ENCODE measurements around the gene UBTF.

UBTF gene

DNA sequence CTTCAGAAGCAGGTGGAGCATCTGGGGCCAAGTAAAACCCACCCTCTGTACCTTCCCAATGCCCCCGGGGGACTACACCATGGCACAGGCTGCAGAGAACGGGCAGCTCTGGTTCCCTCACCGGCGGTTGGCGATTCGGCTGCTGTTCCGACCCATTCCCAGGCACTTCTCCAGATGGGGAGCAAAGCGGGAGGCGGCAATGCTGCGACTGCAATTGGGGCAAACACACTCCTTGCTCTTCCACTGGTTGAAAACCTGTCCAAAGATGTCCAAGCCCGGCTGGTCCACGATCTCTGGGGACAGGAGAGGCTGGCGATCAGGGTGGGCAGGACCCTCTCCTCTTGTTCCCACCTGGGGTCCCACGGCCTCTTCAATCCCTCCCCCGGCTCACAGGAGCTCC is 22.4 kb downstream of the UBTF start:
- no peak for DNase-seq

DNA sequence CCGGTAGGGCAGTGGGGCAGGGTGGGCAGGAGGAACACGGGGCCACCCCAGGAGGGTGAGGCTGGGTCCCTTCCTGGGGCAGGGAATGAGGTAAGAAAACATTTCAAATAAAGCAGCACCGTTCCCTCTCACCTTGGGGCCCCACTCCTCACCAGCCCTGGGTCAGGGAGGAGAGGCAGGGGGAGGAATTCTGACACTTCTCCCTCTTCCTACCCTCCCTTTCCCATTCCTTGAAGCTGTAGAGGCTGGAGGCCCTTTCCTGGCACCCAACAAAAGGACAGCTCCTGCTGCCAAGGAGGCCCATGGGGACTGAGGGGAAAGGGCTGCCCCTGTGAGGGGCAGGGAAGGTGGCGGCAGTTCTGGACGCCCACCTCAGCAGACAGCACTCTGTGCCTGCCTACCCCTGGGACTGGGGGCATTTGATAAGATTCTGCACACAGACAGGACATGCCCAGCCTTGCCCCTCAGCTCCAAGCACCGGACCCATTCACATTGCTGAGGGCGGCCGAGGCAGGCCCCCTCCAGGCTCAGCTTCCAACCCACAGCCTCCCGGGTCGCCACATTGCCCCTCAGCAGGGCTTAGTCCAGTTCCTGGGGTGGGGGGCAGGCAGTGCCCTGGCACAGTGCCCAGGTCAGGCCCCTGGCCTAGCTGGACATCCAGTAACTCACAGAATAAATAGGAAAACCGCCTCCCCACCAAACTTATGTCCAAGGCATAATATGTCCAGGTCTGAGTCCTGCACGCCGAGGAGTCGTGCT is 26.0 kb downstream of the UBTF start:
- DNase-seq = no peak

DNA sequence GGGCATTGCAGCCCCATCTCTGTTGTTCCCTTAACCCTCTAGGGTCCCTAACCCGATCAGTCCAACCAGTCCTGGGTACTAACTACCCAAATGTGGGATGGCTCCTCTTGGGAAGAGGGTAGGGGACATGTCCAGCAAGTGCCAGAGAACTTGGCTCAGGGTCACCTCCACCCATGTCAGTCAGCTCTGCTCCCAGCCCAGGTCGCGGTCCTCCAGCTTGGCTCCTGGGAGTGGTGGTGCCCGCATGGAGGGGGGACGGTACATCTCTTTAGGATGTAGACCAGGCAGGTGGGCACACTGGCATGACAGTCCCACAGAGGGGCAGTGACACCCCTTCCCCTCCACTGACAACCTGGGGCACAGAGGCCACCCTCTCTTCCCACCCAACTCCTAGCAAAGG is 26.7 kb downstream of the UBTF start:
- no peak for DNase-seq

DNA sequence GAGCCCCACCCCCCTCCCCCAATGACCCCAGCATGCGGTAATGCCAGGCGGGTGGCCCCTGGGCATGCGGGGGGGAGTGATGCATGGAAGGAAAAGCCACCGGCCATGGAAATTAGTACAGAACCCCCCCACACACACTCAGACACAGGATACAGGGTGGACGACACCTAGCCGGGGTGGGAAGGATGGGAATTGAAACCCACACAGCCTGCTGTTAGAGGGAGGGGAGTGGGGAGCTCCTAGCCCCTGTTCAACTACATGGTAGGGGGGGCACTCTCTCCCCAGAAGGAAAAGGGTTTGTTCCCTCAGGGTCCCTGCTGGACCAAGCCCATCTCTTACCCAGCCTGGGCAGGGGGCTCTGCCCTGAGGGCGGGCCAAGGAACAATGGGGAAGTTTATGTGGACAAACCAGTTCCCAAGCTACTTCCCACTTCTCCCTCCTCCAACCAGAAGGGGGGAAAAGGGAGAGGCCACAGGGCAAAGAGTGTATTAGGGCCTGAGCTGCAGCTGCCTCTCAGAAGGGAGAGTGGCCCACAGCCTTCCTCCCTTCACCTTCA is 27.5 kb downstream of the UBTF start:
- DNase-seq = no peak

DNA sequence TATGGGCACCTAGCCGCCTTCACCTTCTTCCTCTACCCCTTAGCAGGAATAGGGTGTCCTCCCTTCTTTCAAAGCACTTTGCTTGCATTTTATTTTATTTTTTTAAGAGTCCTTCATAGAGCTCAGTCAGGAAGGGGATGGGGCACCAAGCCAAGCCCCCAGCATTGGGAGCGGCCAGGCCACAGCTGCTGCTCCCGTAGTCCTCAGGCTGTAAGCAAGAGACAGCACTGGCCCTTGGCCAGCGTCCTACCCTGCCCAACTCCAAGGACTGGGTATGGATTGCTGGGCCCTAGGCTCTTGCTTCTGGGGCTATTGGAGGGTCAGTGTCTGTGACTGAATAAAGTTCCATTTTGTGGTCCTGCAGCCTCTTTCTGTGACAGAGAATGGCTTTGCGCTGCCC is 28.1 kb downstream of the UBTF start:
- no peak for DNase-seq

DNA sequence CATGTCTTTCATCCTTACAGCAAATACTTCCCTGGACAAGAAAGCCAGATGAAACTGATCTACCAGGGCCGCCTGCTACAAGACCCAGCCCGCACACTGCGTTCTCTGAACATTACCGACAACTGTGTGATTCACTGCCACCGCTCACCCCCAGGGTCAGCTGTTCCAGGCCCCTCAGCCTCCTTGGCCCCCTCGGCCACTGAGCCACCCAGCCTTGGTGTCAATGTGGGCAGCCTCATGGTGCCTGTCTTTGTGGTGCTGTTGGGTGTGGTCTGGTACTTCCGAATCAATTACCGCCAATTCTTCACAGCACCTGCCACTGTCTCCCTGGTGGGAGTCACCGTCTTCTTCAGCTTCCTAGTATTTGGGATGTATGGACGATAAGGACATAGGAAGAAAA is 29.0 kb downstream of the UBTF start:
- no peak for DNase-seq

DNA sequence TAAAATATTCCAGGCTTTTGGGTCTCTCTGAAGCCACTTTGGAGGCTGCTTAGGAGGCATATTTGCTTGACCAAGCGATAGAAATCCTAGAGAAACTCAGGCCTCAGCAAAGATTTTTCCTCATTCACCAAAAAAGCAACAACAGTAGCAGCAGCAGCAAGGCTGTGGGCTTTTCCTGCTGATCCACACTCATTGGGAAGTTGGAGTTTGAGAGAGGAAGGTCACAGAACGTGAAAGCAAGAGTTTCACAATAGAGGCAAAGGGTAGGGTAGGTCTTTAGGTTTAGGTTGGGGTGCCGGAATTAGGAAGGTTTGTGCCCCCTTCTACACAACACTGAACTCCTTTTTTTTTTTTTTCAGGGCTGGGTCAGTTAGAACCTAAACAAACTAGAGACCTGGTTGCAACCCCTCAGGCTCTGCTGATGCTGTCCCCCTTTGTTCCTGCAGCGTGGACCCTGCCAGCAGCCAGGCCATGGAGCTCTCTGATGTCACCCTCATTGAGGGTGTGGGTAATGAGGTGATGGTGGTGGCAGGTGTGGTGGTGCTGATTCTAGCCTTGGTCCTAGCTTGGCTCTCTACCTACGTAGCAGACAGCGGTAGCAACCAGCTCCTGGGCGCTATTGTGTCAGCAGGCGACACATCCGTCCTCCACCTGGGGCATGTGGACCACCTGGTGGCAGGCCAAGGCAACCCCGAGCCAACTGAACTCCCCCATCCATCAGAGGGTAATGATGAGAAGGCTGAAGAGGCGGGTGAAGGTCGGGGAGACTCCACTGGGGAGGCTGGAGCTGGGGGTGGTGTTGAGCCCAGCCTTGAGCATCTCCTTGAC is 30.7 kb downstream of the UBTF start:
- no peak for DNase-seq

DNA sequence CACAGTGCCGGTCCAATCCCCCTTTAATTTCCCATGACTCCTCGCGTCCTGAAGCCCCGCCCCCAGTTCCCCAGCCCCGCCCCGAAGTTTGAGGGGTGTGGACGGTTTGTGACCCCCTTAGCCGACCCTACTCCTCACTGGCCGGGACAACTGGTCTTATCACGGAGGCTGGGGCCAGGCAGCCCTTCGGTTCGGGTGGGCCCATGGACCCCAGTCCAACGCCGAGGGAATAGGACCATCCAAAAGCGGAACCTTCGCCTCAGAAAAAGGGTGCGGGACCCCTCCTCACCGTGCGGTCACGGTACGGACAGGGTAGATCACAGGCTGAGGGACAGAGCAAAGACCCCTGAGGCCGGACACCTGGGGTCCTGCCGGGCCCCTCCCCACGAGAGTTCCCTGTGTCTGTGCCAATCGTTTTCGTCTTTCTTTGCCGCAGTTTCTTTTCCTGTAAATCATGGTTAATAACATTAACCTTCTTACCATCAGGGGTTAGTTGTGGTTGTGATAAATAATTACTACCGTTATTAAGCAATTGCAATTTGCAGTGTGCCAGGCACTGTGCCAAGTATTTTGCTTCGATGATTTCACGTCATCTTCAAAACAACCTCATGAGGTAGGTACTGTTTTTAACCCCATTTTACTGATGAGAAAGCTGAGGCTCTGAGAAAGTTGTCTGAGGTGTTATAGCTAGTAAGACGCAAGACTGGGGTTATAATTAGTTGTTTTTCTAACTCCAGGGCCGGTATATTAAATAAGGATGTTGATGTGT is 32.2 kb downstream of the UBTF start:
- no peak for DNase-seq

DNA sequence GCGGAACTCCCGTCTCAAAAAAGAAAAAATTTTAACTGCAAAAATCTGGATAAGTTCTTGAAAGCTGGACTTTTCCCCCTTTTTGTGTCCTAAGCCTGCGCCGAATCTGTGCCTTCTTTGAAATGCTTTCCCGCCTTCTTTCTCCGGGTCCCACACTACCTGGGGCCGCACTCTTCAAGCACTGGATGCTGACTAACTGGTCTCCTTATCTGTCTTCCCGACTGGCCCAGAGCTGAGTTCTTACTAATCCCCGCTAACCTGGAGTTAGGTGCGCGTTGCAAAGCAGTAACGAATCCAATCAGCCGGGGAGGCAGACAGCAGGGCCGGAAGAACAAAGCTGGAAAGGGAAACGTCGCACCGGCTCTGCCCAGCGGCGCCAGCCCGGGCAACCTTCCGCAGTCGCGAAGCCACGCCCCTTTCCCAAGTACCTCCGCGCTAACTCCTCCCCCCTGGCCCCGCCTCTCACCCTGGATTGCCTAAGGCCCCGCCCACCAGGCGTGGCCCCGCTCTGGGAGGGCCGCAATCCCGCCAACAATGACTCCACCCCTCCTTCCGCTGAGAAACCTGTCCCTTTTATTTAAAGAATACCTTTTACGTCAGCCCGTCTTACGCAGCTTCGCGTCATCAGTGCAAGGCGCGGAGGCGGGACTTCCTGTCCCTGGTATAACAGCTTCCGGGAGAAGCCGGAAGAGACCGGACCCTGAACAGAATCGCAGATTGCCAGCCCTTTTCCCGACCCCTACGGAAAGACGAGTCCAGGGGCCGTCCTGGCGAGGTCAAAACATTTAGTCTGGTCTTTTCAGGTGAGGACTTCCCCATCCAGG is 33.0 kb downstream of the UBTF start, which contains the start of gene TMUB2:
Gene TMUB2 (plus strand): TSS at position 666 of the 824 bp plus-strand sequence. CDS start 737 bp downstream, outside the sequence.
- DNase-seq = peak; percentile 90

DNA sequence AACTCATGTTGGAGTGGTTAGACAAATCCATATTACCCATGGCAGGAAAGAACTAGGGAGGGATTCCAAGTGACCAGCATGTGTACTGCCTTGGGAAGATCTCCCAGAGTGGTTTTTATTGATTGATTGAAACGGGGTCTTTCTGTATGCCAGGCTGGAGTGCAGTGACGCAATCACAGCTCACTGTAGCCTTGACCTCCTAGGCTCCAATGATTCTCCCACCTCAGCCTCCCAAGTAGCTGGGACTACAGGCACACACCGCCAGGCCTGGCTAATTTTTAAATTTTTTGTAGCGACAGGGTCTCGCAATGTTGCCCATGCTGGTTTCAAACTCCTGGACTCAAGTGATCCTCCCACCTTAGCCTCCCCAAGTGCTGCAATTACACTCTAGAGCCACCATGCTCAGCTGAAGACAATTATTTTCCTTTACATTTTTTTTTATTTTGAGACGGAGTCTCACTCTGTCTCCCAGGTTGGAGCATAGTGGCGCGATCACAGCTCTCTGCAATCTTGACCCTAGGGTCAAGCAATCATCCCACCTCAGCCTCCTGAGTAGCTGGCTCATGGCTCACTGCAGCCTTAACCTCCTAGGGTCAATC is 35.2 kb downstream of the UBTF start:
- no peak for DNase-seq

DNA sequence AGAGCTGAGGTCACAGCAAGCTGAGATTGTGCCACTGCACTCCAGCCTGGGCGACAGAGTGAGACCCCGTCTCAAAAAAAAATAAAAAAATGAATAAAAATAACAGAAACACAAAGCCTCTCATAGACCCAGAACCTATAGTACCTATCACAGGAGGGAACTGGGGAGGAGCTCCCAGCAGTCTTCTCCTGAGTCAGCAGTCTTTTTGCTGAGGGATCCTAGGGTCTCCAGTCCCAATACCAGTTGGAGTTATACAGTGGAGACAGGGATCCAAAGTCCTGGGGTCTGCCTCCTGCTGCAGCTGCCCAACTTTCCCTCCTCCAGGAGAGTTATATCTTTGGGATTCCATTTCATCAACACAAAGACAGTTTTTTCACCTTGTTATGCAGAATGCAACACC is 36.5 kb downstream of the UBTF start:
- DNase-seq = no peak

DNA sequence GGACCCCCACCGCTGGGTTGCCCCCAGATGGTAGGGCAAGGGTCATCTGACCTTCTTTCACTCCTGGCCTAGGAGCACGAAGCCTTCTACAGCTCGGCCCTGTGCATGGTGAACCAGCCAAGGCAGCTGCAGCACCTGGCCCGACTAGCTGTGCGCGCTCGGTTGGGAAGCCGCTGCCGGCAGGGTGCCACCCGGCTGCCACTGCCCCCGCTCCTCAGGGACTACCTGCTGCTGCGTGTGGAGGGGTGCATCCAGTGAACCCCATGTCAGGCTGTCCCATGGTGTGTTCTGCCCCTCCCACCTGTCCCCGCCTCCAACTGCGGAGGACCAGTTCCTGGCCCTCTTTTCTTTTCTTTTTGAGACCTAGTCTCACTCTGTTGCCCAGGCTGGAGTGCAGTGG is 41.3 kb downstream of the UBTF start:
- no peak for DNase-seq

DNA sequence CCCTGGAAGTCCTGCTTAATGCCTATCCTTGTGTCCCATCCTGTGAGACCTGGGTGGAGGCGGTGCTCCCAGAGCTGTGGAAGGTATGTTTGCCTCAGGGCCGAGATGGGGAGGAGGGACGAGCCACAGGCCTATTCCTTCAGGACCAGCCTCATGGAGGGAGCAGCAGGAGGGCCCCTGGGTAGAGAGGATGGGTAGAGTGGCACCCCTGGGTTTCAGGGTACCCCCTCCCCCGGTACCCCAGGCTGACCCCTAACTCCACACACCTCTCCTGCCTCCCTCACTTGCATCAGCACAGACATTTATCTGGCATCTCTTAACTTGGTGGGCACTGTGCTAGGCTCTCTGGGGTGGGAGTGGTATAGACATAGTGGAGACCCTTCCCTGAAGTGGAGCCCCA is 41.8 kb downstream of the UBTF start:
- no peak for DNase-seq

DNA sequence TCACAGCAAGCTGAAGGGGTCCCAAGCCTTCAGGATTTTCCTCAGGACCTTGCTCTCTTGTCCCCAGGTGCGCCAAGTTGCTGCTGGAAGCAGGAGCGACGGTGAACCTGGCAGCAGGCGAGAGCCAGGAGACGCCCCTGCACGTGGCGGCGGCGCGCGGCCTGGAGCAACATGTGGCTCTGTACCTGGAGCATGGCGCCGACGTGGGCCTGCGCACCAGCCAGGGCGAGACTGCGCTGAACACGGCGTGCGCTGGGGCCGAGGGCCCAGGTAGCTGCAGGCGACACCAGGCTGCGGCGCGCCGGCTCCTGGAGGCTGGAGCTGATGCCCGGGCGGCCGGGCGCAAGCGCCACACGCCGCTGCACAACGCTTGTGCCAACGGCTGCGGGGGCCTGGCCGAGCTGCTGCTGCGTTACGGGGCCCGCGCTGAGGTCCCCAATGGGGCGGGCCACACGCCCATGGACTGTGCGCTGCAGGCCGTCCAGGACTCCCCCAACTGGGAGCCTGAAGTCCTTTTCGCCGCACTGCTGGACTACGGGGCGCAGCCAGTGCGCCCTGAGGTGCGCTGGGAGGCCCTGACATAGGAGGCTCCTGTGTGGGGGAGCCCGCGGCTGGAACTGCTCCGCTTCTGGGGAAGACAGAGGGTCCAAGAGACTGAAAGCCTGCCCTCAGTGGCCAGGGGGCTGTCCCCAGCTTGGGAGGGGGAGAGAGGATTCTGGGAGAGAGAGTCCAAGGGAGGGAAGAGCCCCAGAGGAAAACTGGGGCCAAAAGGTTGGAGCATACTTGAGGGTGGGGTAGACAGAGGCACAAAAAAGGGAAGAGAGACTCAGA is 42.6 kb downstream of the UBTF start:
- DNase-seq = no peak

DNA sequence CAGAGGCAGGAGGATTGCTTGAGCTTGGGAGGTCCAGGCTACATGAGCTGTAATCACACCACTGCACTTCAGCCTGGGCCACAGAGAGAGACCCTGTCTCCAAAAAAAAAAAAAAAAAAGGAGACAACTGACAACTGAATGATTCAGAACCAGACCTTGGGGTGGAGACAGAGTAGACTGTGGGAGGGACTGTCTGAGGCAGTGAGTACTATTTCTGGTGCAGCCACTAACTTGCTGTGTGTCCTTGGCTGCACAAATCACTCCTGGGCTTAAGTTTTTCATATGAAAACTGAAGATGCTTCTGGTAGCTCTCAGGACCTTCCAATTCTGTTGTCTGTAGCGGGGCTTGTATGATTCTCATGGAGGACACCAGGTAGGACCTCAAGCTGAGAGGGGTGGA is 43.2 kb downstream of the UBTF start:
- DNase-seq = no peak

DNA sequence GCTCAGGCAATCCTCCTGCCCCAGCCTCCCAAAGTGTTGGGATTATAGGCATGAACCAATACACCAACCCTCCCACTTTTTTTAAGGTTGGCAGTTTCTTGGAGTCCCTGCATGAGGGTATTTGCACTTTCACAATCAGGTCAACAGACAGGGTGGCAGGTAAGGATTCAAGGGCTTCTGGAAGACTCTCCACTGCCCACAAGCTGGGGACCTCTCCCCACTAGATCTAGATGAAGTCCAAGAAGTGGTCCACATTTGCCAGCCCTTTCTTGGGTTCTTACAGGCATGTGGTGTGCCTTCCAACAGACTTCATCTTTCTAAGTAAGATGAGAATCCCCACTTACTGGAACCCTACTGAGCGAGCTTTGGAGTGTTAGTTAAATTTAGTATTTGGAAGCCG is 45.0 kb downstream of the UBTF start:
- DNase-seq = no peak

DNA sequence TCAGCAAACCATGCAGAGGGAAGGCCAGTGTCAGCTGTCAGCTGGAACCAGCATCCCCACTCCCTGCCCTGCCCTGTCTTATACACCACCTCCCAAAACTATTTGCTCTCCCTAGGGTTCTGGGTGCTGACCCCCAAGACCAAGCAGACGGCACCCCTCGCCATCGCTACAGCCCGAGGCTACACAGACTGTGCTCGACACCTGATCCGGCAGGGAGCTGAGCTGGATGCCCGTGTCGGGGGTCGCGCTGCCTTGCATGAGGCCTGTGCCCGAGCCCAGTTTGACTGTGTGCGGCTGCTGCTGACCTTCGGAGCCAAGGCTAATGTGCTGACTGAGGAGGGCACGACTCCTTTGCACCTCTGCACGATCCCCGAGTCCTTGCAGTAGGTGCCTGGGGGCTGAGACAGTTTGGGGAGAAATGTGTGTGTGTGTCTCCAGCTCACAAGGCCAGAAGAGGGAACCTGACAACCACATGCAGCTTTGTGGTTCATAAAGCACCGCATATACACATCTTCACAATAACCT is 47.5 kb downstream of the UBTF start:
- DNase-seq = no peak

DNA sequence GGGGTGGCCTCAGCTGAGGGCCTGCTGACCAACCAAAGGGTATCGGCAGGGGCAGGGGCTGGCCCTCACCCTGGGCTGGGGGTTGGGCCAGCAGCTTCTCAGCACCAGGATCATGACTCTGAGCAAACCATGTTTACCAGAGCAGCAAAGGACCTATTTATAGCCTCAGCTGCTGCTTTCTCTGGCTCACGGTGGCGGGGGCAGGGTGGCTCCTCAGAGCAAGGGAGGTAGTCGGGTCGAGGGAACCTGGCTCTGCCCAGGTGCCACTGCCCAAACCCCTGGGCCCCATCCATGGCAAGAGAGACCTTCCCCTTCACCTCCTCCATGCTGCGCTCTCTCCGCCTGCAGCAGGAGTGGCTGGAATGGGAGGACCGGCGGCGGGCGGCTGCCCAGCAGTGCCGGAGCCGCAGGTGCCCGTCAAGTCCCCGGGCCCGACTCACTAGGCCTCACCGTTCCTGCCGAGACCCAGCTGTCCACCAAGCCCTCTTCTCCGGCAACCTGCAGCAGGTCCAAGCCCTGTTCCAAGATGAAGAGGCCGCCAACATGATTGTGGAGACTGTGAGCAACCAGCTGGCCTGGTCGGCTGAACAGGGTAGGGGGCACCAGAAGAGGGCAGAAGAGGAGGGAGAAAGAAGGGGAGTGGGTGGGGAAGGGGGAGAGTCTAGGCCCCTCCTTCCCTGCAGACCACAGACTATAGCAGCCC is 48.8 kb downstream of the UBTF start, which contains the start of gene ASB16:
Gene ASB16 (plus strand): TSS at position 206 of the 703 bp plus-strand sequence. CDS start 86 bp downstream, at position 292.
- DNase-seq = no peak

DNA sequence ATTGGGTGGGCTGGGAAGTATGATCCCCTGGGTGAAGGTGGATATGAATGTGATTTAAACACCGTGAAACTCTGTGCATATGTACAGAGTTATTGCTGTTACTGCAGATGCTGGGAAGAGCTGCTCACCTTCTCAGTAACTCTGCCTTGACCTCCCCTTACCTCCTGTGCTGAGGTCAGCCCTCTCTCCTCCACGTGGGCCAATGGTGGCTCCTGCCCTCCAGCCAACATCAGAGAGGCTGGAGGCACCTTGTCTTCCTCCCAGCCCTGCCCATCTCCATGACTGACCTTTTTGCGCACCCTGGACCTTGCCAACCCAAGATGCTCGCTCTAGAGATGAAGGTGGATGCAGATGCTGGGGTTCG is 49.4 kb downstream of the UBTF start:
- no peak for DNase-seq
